GM12878 (cell line): ENCODE data around the gene A1BG. TPM values are rescaled to one million over a fixed set of nuclear protein-coding genes. Genes with fewer than 3 reads are reported as not detected.

Source experiments
- CHD1 ChIP-seq: IDR thresholded peaks from 2 replicates; pipeline ENCODE4 v1.6.1; 2012; ENCODE audit warnings: low read depth, low read length, improper control_type of control experiment
- CHD2 ChIP-seq: IDR thresholded peaks from 2 replicates; pipeline ENCODE4 v1.6.1; 2011; ENCODE audit warnings: low read depth, low read length, improper control_type of control experiment, borderline replicate concordance
- CTCF ChIP-seq, 3 experiments: IDR thresholded peaks in 2 of 3; conservative IDR thresholded peaks in 1 of 3; 2 replicates each; pipeline ENCODE4 v1.5.1; 2011; ENCODE audit warnings: low read depth in 3 of 3, low read length in 3 of 3, mild to moderate bottlenecking in 3 of 3, control low read depth in 2 of 3, moderate library complexity in 2 of 3, inconsistent platforms in 1 of 3, mixed read lengths in 1 of 3; ENCODE audit not compliant: control insufficient read depth in 2 of 3, insufficient read depth in 1 of 3; ENCODE audit errors: extremely low read depth in 1 of 3
- E2F8 ChIP-seq: fragments of 450-650 bp; IDR thresholded peaks from 2 replicates; pipeline ENCODE4 v1.6.1; 2018; ENCODE audit warnings: mild to moderate bottlenecking, low read depth, moderate library complexity; ENCODE audit not compliant: partially characterized antibody
- ESRRA ChIP-seq: IDR thresholded peaks from 2 replicates; pipeline ENCODE4 v1.6.1; 2012; ENCODE audit warnings: mild to moderate bottlenecking, low read length, improper control_type of control experiment
- EZH2 ChIP-seq: IDR thresholded peaks from 2 replicates; pipeline ENCODE4 v1.6.1; 2012; ENCODE audit warnings: low read depth, mild to moderate bottlenecking, control low read depth, inconsistent platforms, low read length, borderline replicate concordance; ENCODE audit not compliant: control insufficient read depth
- FOXK2 ChIP-seq: fragments of 450-650 bp; IDR thresholded peaks from 2 replicates; pipeline ENCODE4 v1.6.1; 2017; ENCODE audit warnings: mild to moderate bottlenecking, moderate library complexity
- FOXM1 ChIP-seq: IDR thresholded peaks from 2 replicates; pipeline ENCODE4 v1.6.1; 2012; ENCODE audit warnings: low read depth, mild to moderate bottlenecking, inconsistent platforms, low read length, moderate library complexity
- PRDM15 ChIP-seq: fragments of 450-650 bp; formaldehyde crosslinking; IDR thresholded peaks from 2 replicates; pipeline ENCODE4 v1.4.0; 2020; ENCODE audit warnings: mild to moderate bottlenecking, moderate library complexity
- STAT3 ChIP-seq: IDR thresholded peaks from 2 replicates; pipeline ENCODE4 v1.6.1; 2011; ENCODE audit warnings: low read depth, low read length, improper control_type of control experiment
- TAF1 ChIP-seq: IDR thresholded peaks from 2 replicates; pipeline ENCODE4 v1.6.1; 2011; ENCODE audit warnings: mild to moderate bottlenecking, low read depth, low read length, borderline replicate concordance
- USF1 ChIP-seq: IDR thresholded peaks from 2 replicates; pipeline ENCODE4 v1.6.1; 2011; ENCODE audit warnings: borderline replicate concordance, low read depth, mild to moderate bottlenecking, moderate library complexity, mixed read lengths, low read length; ENCODE audit not compliant: insufficient read depth; ENCODE audit errors: extremely low read length
- ZBED1 ChIP-seq: IDR thresholded peaks from 2 replicates; pipeline ENCODE4 v1.6.1; 2016; ENCODE audit warnings: borderline replicate concordance
- ZBTB11 ChIP-seq: fragments of 450-650 bp; formaldehyde crosslinking; IDR thresholded peaks from 2 replicates; pipeline ENCODE4 v1.5.0; 2022; ENCODE audit warnings: mild to moderate bottlenecking, missing genetic modification characterization
- ZNF274 ChIP-seq: IDR thresholded peaks from one replicate; pipeline ENCODE4 v1.8.0; 2011; ENCODE audit not compliant: insufficient read length, insufficient read depth
- polyA plus RNA-seq, 11 experiments: library from polyadenylated mRNA; depleted of rRNA in 4 of 11; unstranded in 6 of 11; stranded (reverse) in 5 of 11; fragments of >200 nt; fragmentation: Nextera tagmentation in 4 of 11; fragmentation: Illumina TruSeq in 1 of 11; extraction: Ambion mirVana in 4 of 11; extraction: Trizol in 1 of 11; gene quantifications; 1 replicate in 1 of 11; 2 replicates in 10 of 11; pipeline versions ENCODE4 v1.2.1 to v1.2.3, GENCODE V29; 2011 to 2016; ENCODE audit warnings: inconsistent platforms in 2 of 11, missing spikeins in 2 of 11, low read depth in 1 of 11
- total RNA-seq, 4 experiments: library from RNA; depleted of rRNA in 3 of 4; stranded (reverse); fragments of >200 nt in 3 of 4; fragmentation: Illumina TruSeq in 1 of 4; extraction: Trizol in 1 of 4; gene quantifications; 2 replicates each; pipeline versions ENCODE4 v1.2.1 to v1.2.3, GENCODE V29; 2013 to 2021

The A1BG gene
- total and polyA plus RNA-seq, 10 of the 15 experiments (the other 5 are each of a cell fraction or from before 2014, with no cell fraction given): 0.34 to 29.6 (median 11.8) TPM

- TF ChIP-seq TAF1 (peak; percentile 77; the same call in 1 of the 2 replicates), ZBED1 (no peak), CHD2 (no peak), EZH2 (no peak), CTCF (IDR thresholded peaks at IDR 0.05 in 2 of 3, conservative IDR thresholded peaks at IDR 0.05 in 1 of 3; ENCODE audit: control insufficient read depth in 2 of 3, extremely low read depth in 1 of 3, insufficient read depth in 1 of 3, low read depth in 3 of 3, low read length in 3 of 3) (peak in 2 of 3 experiments; percentile 5 to 6; a peak in 2 of 6 replicates), ESRRA (no peak), CHD1 (no peak), STAT3 (no peak), USF1 (no peak), FOXM1 (no peak), ZNF274 (no peak), PRDM15 (CRISPR knock-in tag) (0 out of 2 replicates have a peak, but pooled peaks have one; percentile 30), FOXK2 (peak; percentile 66; the same call in 1 of the 2 replicates), E2F8 (peak; percentile 57), ZBTB11 (CRISPR knock-in tag) (peak; percentile 59)
These were observed 9.1 kb upstream of the A1BG start, which contains the start of gene ZNF497 (continued) for GRCh38 chr19:58362272-58362994.
